Right forelimb (tissue), 1 donor: ENCODE results near the gene JARID2.

Source experiments
- DNase-seq: peaks from one replicate; pipeline ENCODE4 v3.0.0-alpha.2; 2018

Gene JARID2

GRCh38 chr6:15361197-15361596, 115.3 kb downstream of the JARID2 start:
- DNase-seq, result no peak

DNA sequence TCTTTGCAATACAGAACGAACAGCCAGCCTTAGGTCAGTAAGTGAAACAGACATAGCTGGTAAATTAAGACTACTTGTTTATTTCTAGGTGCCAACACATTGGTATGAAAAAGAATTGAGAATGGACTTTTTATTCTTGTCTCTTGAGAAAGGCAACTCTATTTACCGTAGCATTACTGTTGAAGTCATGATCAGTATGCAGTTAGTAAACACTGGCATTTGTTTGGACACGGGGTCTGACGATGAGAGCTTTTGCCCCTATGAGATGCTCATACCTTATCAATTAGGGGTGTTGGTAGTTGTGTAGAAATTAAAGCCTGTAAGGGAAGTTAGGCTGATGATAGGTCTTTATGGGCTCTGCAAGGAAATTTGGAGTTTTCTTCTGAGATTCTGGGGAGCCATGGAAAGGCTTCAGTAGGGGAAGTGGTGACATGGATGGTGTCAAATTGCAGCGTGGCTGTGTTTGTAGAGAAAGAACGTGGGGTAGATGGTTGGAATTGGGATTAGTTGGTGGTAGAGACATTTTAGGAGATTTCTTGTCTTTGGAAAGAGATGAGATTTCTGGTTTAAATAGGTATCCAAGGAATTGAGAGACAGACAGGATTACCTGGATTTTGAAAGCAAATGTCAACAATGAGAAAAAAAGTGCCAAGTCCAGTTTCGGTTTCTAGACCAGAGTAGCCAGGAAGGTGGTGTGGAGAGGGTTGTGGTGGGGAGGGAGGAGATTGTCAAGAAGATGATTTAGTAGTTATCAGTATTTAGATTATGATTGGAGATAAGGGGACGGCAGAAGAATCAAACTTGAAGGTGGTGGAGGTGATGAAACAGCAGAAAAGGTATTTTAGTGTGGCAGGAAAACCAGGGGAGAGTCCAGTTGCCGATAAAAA, 116.6 kb downstream of the JARID2 start:
- no peak for DNase-seq

GRCh38 chr6:15363164-15363522, 117.3 kb downstream of the JARID2 start:
- DNase-seq, result no peak

GRCh38 chr6:15363523-15364400, 117.9 kb downstream of the JARID2 start:
- DNase-seq, result no peak

DNA sequence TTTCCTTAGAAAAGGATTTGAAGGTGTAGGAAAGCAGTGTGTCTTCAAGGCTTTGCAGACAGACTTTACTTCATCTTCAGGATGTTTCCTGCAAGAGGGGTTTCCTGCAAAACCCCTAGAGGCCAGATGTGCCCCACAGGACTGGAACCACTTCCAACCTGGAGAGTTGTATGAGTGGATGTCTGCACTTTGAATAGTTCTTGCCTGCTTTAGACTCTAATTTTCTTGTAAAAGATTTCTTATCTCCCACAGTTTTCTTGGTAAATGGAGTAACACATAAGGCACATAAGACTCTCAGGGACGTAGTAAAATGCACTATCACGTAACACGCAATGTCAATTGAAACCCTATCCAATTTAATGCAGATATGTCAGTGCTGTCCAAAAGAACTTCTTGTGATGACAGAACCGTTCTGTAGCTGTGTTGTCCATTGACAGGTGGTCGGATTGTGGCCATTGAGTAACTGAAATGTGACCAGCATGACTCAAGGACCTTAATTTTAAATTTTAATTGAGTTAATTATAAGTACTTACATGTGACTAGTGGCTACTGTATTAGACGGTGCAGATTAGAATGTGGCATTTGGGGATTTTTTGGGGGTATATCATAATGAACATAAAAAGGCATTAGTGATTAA, 118.7 kb downstream of the JARID2 start:
- DNase-seq, result no peak

DNA sequence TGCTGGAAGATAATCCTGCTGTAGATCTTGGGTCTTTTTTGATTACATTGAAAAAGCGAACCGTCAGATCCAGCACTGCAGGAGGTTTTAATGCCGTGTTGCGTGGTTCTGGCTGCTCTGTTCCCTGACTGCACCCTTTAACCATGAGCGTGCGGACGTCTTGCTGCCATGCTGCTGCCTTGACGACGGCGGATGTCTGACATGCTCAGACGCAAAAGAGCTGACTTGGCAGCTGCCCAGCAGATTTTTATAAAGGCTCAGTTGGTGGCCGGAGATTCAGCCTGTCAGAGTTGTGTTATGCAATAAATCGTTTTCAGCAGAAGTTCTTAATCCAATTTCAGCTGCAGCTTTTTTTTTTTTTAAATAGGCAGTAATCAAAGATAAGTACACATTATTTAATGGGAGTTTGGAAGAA, 119.4 kb downstream of the JARID2 start:
- peak; percentile 68 for DNase-seq

- DNase-seq, result no peak
Observed at GRCh38 chr6:15366003-15366535, 120.2 kb downstream of the JARID2 start.

GRCh38 chr6:15366879-15367278, 121.0 kb downstream of the JARID2 start:
- no peak for DNase-seq

GRCh38 chr6:15368186-15368585, 122.3 kb downstream of the JARID2 start:
- no peak for DNase-seq

DNA sequence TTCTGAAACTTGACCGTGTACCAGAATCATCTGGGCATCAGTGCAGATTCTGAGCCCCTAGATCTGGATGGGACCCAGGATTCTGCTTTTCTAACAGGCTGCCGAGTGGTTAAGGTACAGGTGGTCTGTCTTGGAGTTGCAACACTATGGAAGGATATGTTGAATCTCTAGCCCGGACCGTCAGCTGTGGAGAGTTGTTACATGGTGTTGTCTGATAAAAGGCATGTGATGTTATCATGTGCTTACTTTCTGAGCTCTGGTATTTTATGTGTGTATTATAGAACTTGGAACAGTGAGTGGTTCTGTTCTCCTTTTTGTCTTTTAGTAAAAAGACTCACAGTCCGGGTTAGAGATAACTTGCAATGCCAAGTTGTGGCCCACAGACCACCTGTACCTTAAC, 123.0 kb downstream of the JARID2 start:
- no peak for DNase-seq

DNA sequence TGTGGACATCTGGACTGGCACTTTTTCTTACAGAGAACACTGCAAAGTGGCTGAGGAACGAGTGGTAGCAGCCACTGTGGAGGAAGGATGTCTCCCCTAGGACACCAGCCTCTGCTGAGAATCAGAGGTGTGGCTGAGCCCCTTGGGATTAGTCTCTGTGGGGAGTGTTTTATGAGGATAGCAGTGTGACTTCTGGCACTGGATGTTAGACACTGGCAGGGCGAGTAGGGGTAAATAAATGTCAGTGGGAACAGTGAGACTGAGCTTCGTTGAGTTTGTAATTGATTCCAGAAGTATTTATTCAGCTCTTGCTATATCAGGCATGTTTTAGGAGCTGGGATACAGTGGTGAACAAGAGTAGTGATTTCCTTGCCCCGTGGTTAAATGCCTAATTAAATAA, 124.0 kb downstream of the JARID2 start:
- DNase-seq, result no peak

DNA sequence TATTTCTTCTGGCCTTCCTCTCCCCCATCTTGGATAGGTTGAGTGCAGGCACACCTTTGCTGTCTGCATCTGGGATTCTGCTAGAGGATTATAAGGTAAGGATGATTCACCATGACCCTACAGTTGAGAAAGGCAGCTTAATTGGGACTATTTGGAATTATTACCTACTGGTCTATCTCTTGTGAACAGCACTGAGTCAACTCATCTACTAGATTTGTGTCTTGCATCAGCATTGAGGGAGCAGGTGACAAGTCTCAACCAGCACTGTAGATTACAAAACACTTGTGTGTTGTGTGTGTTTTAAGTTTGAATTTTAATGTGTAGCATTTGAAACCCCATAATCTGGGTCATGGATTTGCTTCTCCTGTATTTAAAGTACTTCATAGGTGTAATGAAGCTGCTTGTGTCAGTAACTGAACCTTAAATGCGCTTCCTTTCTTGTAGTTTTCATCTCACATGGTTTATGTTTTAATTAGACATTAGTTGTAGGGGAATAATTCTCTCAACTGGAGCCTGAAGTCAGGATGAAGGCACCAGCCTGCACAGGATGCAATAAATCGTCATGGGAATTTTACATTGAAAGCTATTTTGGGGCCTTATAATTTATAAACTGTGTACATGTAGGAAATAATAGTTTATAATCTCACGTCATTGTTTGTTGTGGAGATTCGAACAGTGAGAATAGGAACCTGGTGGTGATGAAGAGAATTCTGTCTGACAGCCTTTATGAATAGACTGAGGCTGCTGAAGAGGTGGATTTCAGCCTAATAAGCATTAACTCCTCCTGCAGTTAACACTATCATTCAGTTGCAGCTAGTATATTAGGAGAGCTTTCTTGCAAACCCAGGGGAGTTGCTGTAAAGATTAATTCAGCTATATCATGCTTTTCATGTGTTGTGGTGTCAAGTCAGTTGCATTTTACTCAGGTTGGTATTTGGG, 125.1 kb downstream of the JARID2 start:
- no peak for DNase-seq

DNA sequence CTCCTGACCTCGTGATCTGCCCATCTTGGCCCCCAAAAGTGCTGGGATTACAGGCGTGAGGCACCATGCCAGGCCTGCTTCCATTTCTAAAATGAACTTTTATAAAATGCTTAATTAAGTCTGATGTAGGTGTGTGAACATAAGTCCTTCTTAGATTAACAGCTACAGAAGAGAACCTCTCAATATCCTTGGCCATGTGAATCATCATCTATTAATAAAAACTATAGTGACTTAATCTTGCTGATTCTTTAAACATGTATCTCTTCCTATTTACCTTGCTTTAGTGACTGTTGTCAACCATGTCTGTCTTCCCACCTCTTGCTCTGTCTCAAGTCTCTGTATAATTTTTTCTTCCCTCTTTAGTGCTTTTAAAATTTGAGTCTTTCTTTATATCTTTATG, 127.1 kb downstream of the JARID2 start:
- DNase-seq, result no peak

DNA sequence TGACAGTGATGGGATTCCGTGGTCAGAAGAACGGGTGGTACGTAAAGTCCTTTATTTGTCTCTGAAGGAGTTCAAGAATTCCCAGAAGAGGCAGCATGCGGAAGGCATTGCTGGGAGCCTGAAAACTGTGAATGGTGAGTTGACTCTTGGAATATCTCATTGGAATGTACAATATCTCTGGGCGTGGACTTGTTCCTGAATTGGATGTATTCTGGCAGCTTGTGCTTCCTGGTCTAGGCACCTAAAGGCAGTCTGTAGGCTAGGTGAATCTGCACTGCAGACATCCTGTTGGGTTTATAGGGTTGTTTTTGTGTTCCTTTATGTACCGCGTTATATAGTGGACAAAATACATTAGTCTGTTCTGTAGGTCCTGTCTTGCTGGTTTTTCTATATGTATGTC, 128.2 kb downstream of the JARID2 start:
- no peak for DNase-seq

GRCh38 chr6:15375018-15375417, 129.1 kb downstream of the JARID2 start:
- no peak for DNase-seq

DNA sequence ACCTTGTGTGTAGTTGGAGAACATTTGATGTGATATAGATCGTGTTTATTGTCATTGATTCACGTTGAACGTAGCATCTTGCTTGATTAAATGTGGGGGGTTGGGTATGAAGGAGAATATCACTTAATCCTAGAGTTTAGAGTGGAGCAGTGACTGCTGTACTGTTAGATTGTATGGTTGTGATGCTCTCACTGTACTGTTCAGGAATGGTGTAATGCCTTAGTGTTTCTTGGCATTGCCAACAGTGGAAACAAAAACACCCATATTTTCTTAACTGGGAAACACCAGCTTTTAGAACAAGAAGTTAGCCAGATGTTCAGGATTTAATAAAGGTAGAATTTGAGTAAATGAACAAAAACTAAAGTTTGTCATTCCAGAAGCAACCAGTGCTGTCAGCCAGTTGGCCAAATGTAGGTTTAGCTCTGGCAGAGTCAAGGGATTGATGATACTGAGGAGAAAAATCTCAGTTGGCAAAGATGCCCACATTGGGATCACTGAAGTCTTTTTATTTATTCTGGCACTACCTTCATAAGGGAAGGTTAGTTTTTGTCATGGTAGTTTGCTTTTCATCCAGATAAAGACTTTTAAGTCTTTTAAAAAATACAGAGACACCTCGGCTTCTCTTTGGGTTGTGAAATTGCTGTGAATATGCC, 129.9 kb downstream of the JARID2 start:
- no peak for DNase-seq

DNA sequence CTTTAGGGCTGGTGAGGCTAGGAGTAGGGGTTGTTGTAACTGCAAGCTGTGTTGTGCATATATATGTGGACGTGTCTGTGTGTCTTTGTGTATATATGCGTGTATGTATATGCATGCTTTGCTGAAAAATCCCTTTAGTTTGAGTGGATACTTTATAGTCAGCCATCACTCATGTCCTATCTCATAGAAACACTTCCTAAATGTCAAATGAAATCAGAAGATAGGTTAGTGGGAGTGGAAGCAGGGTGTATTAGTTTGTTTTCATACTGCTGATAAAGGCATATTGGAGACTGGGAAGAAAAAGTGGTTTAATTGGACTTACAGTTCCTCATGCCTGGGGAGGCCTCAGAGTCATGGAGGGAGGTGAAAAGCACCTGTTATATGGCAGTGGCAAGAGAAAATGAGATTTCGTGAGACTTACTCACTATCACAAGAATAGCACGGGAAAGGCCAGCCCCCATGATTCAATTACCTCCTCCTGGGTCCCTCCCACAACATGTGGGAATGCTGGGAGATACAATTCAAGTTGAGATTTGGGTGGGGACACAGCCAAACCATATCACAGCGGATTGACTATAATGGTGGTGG, 131.1 kb downstream of the JARID2 start:
- DNase-seq, result no peak

DNA sequence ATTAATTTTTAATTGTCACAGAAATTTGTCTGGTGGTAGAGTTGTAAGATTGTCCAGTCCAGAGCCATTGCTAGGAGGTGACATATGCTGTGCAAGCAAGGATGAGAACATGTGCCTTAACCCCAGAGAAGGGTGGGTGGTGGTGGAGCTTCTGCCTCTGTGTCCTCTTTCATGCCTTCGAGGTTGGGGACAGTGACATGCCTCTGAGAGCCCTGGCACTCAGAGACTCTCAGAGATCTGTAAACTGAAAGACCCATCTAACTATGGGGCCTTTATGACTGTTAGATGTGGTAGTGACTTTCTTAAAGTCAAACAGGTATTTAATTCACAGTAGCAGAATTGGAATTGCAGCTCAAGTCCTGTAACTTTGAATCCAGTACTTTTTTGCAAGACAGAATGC, 132.4 kb downstream of the JARID2 start:
- no peak for DNase-seq

GRCh38 chr6:15378866-15379265, 133.0 kb downstream of the JARID2 start:
- no peak for DNase-seq

GRCh38 chr6:15380351-15380750, 134.5 kb downstream of the JARID2 start:
- DNase-seq, result no peak

GRCh38 chr6:15382089-15382488, 136.2 kb downstream of the JARID2 start:
- no peak for DNase-seq
